WTC11 (cell line): ENCODE measurements around the gene BCOR. TPM values are rescaled to one million over a fixed set of nuclear protein-coding genes. Genes with fewer than 3 reads are reported as not detected.

Experiments used
- ATAC-seq: fragments of 200-7000 bp; cut with Tn5 transposase; 2 replicates; pipeline ENCODE4 v1.10.0; 2021; ENCODE audit warnings: mild to moderate bottlenecking, moderate library complexity
- CTCF ChIA-PET: fragments of 300-600 bp; sonication (Branson Sonifier 250); formaldehyde crosslinking; loops from one replicate; lab custom pipeline; 2021; ENCODE audit warnings: antibody characterized with exemption; lab: Charles Lee
- POLR2A ChIA-PET: fragments of 350-600 bp; sonication (Branson Sonifier 250); formaldehyde crosslinking; loops from one replicate; lab custom pipeline; 2021; ENCODE audit warnings: antibody characterized with exemption; lab: Charles Lee
- DNase-seq: peaks from one replicate; pipeline ENCODE4 v3.0.0; 2021; ENCODE audit warnings: low spot score
- H3K27ac Mint-ChIP-seq: 2 replicates; pipeline ENCODE4 v1.8.0; 2021; ENCODE audit warnings: mixed read lengths
- H3K27me3 Mint-ChIP-seq: 2 replicates; pipeline ENCODE4 v1.8.0; 2021; ENCODE audit warnings: low read depth, mild to moderate bottlenecking, moderate library complexity, mixed read lengths
- H3K36me3 Mint-ChIP-seq: 2 replicates; pipeline ENCODE4 v1.8.0; 2021; ENCODE audit warnings: mixed read lengths
- H3K4me1 Mint-ChIP-seq: 2 replicates; pipeline ENCODE4 v1.8.0; 2022; ENCODE audit warnings: mixed read lengths
- H3K4me3 Mint-ChIP-seq: 2 replicates; pipeline ENCODE4 v1.8.0; 2021; ENCODE audit warnings: mild to moderate bottlenecking, moderate library complexity, mixed read lengths
- H3K9me3 Mint-ChIP-seq: 2 replicates; pipeline ENCODE4 v1.8.0; 2021; ENCODE audit warnings: mixed read lengths
- AR ChIP-seq: fragments of 250-450 bp; sonication (Bioruptor Pico); IDR thresholded peaks from 2 replicates; pipeline ENCODE4 v1.9.0; 2021; ENCODE audit warnings: mild to moderate bottlenecking
- CREB1 ChIP-seq: sonication (generic); formaldehyde crosslinking; IDR thresholded peaks from 2 replicates; pipeline ENCODE4 v1.8.0; 2023; ENCODE audit warnings: mild to moderate bottlenecking, missing genetic modification reagents
- CTCF ChIP-seq: fragments of 200-600 bp; IDR thresholded peaks from 2 replicates; pipeline ENCODE4 v1.8.0; 2022; ENCODE audit warnings: antibody characterized with exemption
- ELF4 ChIP-seq: sonication (generic); formaldehyde crosslinking; IDR thresholded peaks from 2 replicates; pipeline ENCODE4 v1.8.1; 2022; ENCODE audit warnings: low read depth, mild to moderate bottlenecking, moderate library complexity, missing genetic modification reagents
- ETV6 ChIP-seq: sonication (generic); formaldehyde crosslinking; IDR thresholded peaks from 2 replicates; pipeline ENCODE4 v1.8.1; 2022; ENCODE audit warnings: mild to moderate bottlenecking, missing genetic modification reagents
- FOXK1 ChIP-seq: sonication (generic); formaldehyde crosslinking; IDR thresholded peaks from 2 replicates; pipeline ENCODE4 v1.8.0; 2022; ENCODE audit warnings: mild to moderate bottlenecking, moderate library complexity, missing genetic modification reagents
- GABPB1 ChIP-seq: sonication (generic); formaldehyde crosslinking; IDR thresholded peaks from 2 replicates; pipeline ENCODE4 v1.8.1; 2023; ENCODE audit warnings: mild to moderate bottlenecking, missing genetic modification reagents
- GTF2I ChIP-seq: fragments of 250-450 bp; sonication (Bioruptor Pico); conservative IDR thresholded peaks from 2 replicates; pipeline ENCODE4 v1.4.0; 2021; ENCODE audit warnings: mild to moderate bottlenecking
- HMGA2 ChIP-seq: fragments of 250-450 bp; sonication (Bioruptor Pico); IDR thresholded peaks from 2 replicates; pipeline ENCODE4 v1.4.0; 2021; ENCODE audit warnings: mild to moderate bottlenecking, moderate library complexity
- JUN ChIP-seq: sonication (generic); formaldehyde crosslinking; IDR thresholded peaks from 2 replicates; pipeline ENCODE4 v1.8.0; 2023; ENCODE audit warnings: mild to moderate bottlenecking, missing genetic modification reagents
- NFE2L1 ChIP-seq: sonication (generic); formaldehyde crosslinking; IDR thresholded peaks from 2 replicates; pipeline ENCODE4 v1.8.1; 2023; ENCODE audit warnings: missing genetic modification reagents
- NR3C1 ChIP-seq: sonication (generic); formaldehyde crosslinking; conservative IDR thresholded peaks from 2 replicates; pipeline ENCODE4 v1.8.1; 2023; ENCODE audit warnings: low read depth, mild to moderate bottlenecking, missing genetic modification reagents
- PRDM15 ChIP-seq: sonication (generic); formaldehyde crosslinking; IDR thresholded peaks from 2 replicates; pipeline ENCODE4 v1.8.0; 2022; ENCODE audit warnings: missing genetic modification reagents
- RELA ChIP-seq: sonication (generic); formaldehyde crosslinking; IDR thresholded peaks from 2 replicates; pipeline ENCODE4 v1.8.1; 2022; ENCODE audit warnings: missing genetic modification reagents, mild to moderate bottlenecking, borderline replicate concordance
- SOX15 ChIP-seq: fragments of 250-450 bp; sonication (Bioruptor Pico); IDR thresholded peaks from 2 replicates; pipeline ENCODE4 v1.9.0; 2021; ENCODE audit warnings: mild to moderate bottlenecking
- TP53 ChIP-seq: sonication (generic); formaldehyde crosslinking; IDR thresholded peaks from 2 replicates; pipeline ENCODE4 v1.8.1; 2023; ENCODE audit warnings: mild to moderate bottlenecking, missing genetic modification reagents
- ZBTB43 ChIP-seq: sonication (generic); formaldehyde crosslinking; IDR thresholded peaks from 2 replicates; pipeline ENCODE4 v1.8.1; 2023; ENCODE audit warnings: mild to moderate bottlenecking, missing genetic modification reagents
- ZNF121 ChIP-seq: sonication (generic); formaldehyde crosslinking; IDR thresholded peaks from 2 replicates; pipeline ENCODE4 v1.8.0; 2023; ENCODE audit warnings: missing genetic modification reagents
- ZNF263 ChIP-seq: sonication (generic); formaldehyde crosslinking; IDR thresholded peaks from 2 replicates; pipeline ENCODE4 v1.8.1; 2022; ENCODE audit warnings: low read depth, mild to moderate bottlenecking, moderate library complexity, missing genetic modification reagents
- ZNF281 ChIP-seq: sonication (generic); formaldehyde crosslinking; IDR thresholded peaks from 2 replicates; pipeline ENCODE4 v1.8.0; 2023; ENCODE audit warnings: mild to moderate bottlenecking, missing genetic modification reagents
- ZNF317 ChIP-seq: sonication (generic); formaldehyde crosslinking; IDR thresholded peaks from 2 replicates; pipeline ENCODE4 v1.8.1; 2023; ENCODE audit warnings: low read depth, mild to moderate bottlenecking, moderate library complexity, missing genetic modification reagents, borderline replicate concordance
- total RNA-seq: library from RNA; stranded (reverse); gene quantifications from 3 replicates; pipeline ENCODE4 v1.2.3, GENCODE V29; 2021

BCOR gene
- total RNA-seq, 1 experiment from 2014 or later, result 44.5 TPM

- ATAC-seq, result no peak
- Mint-ChIP-seq H3K4me3 (peak overlapping the region; percentile 77), H3K4me1 (peaks cover 38% of the 10 kb centered on the region), H3K36me3 (no peaks in the 10 kb centered on the region), H3K9me3 (no peaks in the 10 kb centered on the region), H3K27me3 (peaks cover 69% of the 10 kb centered on the region), H3K27ac (no peak overlapping the region)
- POLR2A ChIA-PET, result no interaction called here
- DNase-seq, result no peak
- CTCF ChIA-PET, result interaction anchor here (1.5 to 2.3 kb wide), 2 partner anchors 92 to 192 kb away, joined by 3 to 7 read pairs; partner anchors contain the start of gene BCOR
- TF ChIP-seq GABPB1, result no peak
- no peak for TF ChIP-seq JUN (CRISPR knock-in tag)
- TF ChIP-seq ZNF281, result no peak
- no peak for TF ChIP-seq GTF2I
- TF ChIP-seq ZNF263 (CRISPR knock-in tag), result no peak
- TF ChIP-seq ZBTB43 (CRISPR knock-in tag), result no peak
- no peak for TF ChIP-seq SOX15
- no peak for TF ChIP-seq ETV6 (CRISPR knock-in tag)
- no peak for TF ChIP-seq ZNF317 (CRISPR knock-in tag)
- no peak for TF ChIP-seq CTCF
- no peak for TF ChIP-seq AR (CRISPR knock-in tag)
- TF ChIP-seq ZNF121 (CRISPR knock-in tag), result no peak
- no peak for TF ChIP-seq RELA (CRISPR knock-in tag)
- TF ChIP-seq ELF4 (CRISPR knock-in tag), result no peak
- no peak for TF ChIP-seq TP53
- TF ChIP-seq, all 79 proteins: peak for 0
Observed at GRCh38 chrX:40005292-40006011, 92.3 kb downstream of the BCOR start.

- no peaks in the 10 kb centered on the region for H3K9me3 Mint-ChIP-seq
- no peak for DNase-seq
- ATAC-seq, result no peak
- ChIA-PET POLR2A (no interaction called here), CTCF (no interaction called here)
- H3K27ac Mint-ChIP-seq, result no peak overlapping the region
- no peaks in the 10 kb centered on the region for H3K36me3 Mint-ChIP-seq
- peaks cover 33% of the 10 kb centered on the region for H3K4me1 Mint-ChIP-seq
- peaks cover 64% of the 10 kb centered on the region for H3K27me3 Mint-ChIP-seq
- peak overlapping the region; percentile 58 for H3K4me3 Mint-ChIP-seq
- TF ChIP-seq SOX15 (no peak), AR (CRISPR knock-in tag) (no peak), PRDM15 (CRISPR knock-in tag) (no peak), FOXK1 (CRISPR knock-in tag) (no peak), NFE2L1 (no peak), CREB1 (CRISPR knock-in tag) (no peak), HMGA2 (no peak), NR3C1 (CRISPR knock-in tag) (no peak)
Observed at GRCh38 chrX:40004921-40005291, 92.9 kb downstream of the BCOR start.
